D341Med (cell line): ENCODE results near the gene RPTOR.
A peak's percentile ranks its signal among the peaks of the same experiment; 100 is the strongest.

ENCODE experiments used
- DNase-seq: peaks from one replicate; pipeline ENCODE4 v3.0.0; 2012; ENCODE audit warnings: low spot score

The RPTOR gene

GRCh38 chr17:80893604-80894438 lies 349.2 kb downstream of the RPTOR start:
- DNase-seq, result no peak

DNA sequence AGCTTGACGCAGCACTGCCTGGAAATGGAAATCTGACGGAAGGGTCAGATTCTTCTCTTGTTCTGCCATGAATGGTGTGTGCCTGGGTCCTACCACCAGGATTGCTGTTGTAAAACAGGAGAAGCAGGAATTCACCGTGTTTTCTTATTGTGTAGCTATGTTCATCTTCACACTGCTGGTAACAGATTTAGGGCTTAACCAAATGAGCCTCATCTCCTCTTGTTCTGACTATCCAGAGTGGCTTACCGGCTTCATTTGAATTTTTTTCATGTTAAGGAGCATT lies 349.7 kb downstream of the RPTOR start:
- DNase-seq, result no peak

DNA sequence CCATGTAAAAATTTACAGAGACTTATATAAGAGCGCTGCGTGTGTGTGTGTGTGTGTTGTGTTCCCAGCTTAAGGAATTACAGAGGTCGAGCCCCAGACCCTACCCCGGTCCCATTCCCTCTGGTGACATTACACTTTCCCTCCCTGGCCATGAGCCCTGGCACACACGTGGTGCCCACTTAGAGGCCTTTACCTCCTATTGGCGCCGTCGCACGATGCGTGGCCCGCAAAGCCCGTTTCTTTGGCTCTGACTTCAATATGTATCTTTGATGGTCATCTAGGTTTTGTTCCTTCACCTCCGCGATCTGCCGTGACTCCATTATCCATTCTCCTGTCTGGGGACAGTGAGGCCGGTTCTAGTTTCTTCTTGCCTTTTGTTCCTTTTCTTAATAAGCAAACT lies 350.1 kb downstream of the RPTOR start:
- DNase-seq, result no peak

DNA sequence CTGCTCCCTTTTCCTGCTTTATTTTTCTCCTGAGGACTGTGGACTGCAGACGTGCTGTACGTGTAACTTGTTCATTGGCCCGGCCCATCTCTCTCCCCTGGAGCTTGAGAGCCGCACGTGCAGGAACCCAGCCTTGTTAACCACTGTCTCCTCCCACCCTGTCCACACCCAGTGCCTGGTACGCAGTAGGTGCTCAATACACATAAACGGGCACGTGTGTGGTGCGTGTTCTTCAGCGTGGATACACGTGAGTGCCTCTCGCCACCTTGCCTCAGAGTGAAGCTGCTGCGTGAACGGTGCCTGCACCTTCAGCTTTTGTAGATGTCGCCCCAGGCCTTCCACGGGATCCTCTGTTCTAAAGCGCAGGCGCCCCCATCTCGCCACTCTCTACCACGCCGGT lies 350.7 kb downstream of the RPTOR start:
- no peak for DNase-seq

DNA sequence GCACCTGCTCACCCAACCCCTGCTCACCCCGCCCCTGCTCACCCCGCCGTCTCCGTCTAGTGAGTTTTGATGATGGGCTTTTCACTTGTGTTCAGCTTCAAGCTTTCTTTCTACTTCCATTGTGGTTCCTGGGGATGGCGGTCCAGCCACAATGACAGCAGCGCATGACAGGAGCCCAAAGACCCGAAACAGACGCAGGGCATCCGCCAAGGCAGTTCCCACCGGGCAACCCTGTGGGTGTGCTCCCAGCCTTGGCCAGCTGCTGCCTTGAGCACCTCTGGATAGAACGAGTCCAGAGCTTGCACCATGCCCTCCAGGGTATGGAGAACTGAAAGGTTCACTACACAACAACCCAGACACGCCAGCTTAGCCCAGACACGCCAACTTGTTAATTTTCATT lies 354.1 kb downstream of the RPTOR start:
- DNase-seq, result no peak

DNA sequence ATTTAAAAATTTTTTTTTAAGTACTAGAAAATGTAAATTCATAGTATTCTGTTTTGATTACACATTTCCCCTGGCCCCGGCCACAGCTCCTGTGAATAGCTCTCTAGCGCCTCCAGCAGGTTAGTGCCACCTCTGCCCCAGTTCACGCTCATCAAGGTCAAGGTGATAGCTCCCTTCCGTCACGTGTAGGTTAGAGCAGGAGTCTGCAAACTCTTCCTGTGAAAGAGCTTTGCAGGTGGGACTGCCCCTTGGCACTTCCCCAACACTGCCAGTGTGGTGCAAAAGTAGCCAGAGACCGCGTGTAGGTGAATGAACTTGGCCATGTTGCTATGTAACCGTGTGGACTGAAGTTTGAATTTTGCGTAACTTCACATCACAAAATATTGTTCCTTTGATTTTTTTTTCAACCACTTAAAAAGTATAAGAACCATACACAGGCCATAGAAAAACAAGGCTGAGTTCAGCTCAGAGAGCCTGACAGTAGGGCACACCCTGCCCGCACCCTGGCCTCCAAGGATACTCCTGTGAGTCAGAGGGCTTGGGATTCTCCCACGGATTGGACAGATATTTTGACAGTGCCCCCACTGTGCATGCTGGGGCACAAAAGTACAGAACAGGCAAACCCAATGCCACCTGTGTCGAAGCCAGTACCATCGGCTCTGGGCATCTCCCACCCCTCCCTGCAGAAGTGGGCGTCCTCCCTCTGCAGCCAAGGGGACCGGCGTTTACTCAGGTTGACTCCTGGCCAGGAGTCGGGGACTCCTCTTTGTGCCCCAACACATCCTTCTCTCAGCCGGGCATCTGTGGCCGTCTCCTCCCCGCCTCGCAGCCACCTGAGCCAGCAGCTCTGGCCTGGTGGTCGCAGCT lies 355.0 kb downstream of the RPTOR start:
- peak; percentile 80 for DNase-seq

GRCh38 chr17:80901319-80901718 lies 356.7 kb downstream of the RPTOR start:
- DNase-seq, result no peak

- no peak for DNase-seq
These were observed 357.7 kb downstream of the RPTOR start for GRCh38 chr17:80902197-80902962.

GRCh38 chr17:80902963-80903611 lies 358.4 kb downstream of the RPTOR start:
- DNase-seq, result no peak

GRCh38 chr17:80904036-80904753 lies 359.6 kb downstream of the RPTOR start:
- no peak for DNase-seq

GRCh38 chr17:80905586-80906230 lies 361.1 kb downstream of the RPTOR start:
- DNase-seq, result no peak

GRCh38 chr17:80906364-80907259 lies 362.0 kb downstream of the RPTOR start:
- no peak for DNase-seq

DNA sequence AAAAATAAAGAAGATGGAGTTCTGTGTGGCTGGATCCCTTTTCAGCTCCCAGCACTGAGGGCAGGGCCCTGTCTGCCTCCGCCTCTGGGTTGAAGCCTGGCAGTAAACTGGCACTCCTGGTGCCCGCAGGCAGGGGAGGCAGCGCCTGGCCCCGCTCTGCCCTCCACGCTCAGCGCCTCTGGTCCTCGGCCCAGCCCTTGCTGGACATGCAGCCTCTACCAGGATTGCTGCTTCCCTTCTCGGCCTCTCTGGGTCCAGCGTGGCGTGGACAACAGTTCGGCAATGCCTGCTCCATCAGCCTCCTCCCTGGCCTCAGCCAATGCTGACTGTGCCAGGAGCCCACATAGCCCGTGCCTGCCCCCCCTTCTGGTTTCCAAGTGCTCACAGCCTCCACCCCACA lies 362.6 kb downstream of the RPTOR start:
- no peak for DNase-seq

DNA sequence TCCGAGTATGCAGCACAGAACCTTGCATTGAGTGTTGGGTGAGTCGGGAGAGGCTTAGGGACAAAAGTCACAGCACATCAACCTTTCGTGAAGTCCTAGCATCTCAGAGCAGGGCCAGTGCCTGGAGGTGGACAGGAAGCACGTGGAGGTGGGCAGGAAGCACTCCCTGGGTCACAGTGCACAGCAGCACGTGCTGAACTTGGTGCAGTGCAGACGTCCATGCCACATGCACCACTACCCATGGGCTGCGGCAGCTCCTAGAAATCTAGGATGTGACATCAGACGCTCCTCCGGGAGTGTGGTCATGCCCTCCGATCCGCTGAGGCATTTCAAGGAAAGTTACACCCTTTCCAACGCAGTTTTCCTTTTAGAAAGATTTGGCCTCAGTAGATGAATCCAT lies 363.6 kb downstream of the RPTOR start:
- no peak for DNase-seq

DNA sequence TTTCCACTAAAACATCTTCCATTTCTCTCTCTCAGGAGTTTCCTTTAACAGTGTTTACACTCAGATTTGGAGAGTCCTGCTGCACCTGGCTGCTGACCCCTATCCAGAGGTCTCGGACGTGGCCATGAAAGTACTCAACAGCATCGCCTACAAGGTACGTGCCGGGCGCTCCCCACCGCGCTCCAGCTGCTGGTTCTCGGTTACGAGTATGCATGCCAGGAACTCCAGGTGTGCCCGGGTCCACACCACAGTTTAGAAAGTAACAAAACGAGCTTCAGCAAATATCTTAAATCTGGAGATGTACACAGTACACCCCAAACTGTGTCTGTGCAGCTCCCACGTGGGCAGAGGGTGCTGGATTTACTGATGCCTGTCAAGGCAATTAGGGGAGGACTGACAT lies 364.1 kb downstream of the RPTOR start:
- no peak for DNase-seq

DNA sequence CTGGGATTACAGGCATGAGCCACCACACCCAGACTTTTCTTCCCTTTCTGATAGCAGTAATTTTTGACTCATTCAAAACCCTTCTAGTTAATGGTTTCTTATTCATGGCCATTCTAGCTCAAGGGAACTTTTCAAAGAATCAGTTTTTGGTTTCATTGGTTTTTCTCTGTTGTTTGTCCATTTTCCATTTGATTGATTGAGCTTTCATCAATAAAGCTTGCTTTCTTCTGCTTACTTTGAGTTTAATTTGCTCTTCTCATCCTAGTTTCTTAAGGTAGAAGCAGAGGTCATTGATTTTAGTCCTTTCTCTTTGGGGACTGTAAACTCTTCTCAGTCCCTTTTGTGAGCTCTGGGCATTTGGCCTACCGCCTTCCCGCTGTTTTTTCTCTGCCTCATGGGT lies 365.0 kb downstream of the RPTOR start:
- no peak for DNase-seq

DNA sequence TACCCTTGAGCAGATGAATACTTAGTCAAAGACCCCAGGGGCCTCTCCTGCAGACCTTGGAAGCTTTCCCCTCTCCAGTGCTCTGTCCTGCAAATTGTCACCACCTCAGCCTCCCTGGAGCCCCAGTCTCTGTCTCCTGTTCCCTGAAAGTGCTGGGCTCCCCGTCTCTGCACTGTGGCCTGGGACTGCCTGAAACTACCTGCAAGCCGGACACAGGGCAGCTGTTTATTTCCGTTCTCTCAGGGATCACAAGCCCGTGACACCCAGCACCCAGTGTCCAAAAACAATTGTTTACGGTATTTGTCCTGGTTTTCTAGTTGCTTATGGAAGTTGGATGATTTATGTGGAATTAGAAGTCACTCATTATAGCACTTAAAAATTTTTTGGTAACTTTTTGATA lies 365.4 kb downstream of the RPTOR start:
- no peak for DNase-seq

DNA sequence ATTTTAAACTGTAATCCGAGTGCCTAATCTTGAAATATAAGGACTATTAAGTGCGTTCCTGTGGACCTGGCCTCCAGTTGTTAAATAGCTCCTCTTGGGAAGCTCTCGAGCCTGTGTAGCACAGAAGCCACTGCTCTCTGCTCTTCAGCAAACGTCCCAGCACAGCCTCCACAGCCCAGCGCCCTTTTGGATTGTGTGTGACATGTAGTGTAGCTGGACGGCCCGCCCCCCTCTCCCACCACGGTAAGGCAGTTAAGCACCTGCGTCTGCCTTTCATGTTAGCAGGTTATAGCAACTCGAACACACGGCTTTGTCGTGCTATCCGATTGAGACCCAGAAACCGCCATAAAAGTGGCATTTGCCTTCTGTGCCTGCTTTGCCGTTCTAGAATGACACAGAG lies 367.8 kb downstream of the RPTOR start:
- no peak for DNase-seq

- DNase-seq, result no peak
These were observed 369.5 kb downstream of the RPTOR start for GRCh38 chr17:80913928-80914821.
